ENCODE results near the gene SLC8B1.

DNA sequence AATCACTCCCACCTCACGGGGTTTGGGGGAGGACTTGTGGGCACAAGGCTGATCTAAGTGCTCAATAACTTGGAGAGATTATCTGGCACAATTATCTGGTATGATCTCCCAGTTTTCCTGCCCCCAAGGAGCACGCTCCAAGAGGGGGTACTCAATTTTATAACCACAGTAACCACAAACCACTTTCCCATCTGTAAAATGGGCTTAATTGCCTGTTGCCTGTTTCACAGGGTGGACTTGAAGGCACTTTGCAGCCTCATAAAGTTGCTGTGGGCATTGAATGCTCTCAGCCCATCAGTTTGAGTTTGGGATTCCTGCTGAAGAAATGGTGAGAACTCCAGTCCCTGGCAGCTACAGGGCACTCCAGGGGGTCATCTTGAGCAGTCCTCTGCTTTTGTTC lies 4.4 kb downstream of the SLC8B1 start:
- TF ChIP-seq, protein P1, sequence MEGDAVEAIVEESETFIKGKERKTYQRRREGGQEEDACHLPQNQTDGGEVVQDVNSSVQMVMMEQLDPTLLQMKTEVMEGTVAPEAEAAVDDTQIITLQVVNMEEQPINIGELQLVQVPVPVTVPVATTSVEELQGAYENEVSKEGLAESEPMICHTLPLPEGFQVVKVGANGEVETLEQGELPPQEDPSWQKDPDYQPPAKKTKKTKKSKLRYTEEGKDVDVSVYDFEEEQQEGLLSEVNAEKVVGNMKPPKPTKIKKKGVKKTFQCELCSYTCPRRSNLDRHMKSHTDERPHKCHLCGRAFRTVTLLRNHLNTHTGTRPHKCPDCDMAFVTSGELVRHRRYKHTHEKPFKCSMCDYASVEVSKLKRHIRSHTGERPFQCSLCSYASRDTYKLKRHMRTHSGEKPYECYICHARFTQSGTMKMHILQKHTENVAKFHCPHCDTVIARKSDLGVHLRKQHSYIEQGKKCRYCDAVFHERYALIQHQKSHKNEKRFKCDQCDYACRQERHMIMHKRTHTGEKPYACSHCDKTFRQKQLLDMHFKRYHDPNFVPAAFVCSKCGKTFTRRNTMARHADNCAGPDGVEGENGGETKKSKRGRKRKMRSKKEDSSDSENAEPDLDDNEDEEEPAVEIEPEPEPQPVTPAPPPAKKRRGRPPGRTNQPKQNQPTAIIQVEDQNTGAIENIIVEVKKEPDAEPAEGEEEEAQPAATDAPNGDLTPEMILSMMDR (optimal IDR thresholded peaks at IDR 0.05 in 1 of 3, IDR thresholded peaks at IDR 0.05 in 1 of 3, conservative IDR thresholded peaks at IDR 0.05 in 1 of 3; ENCODE audit: extremely low read depth in 1 of 3, insufficient read depth in 2 of 3, low read length in 3 of 3), result no peak
- TF ChIP-seq EZH2 (IDR thresholded peaks at IDR 0.05; ENCODE audit: low read length), result no peak

Data from keratinocyte (primary cell).